H1 (cell line): ENCODE measurements around the gene GXYLT1.

ENCODE experiments used
- BACH1 ChIP-seq: IDR thresholded peaks from 2 replicates; pipeline ENCODE4 v1.6.1; 2012; ENCODE audit warnings: low read length, improper control_type of control experiment
- FOSL1 ChIP-seq: IDR thresholded peaks from 2 replicates; pipeline ENCODE4 v1.6.1; 2011; ENCODE audit warnings: mild to moderate bottlenecking, low read depth, low read length, moderate library complexity; ENCODE audit not compliant: insufficient read depth
- GABPA ChIP-seq: IDR thresholded peaks from 2 replicates; pipeline ENCODE4 v1.6.1; 2011; ENCODE audit warnings: mild to moderate bottlenecking, low read length, moderate library complexity, borderline replicate concordance; ENCODE audit not compliant: insufficient read depth
- POLR2A ChIP-seq, 2 experiments: IDR thresholded peaks; 1 replicate in 1 of 2; 2 replicates in 1 of 2; pipeline ENCODE4 v1.6.1; 2011; ENCODE audit warnings: low read depth in 2 of 2, low read length in 2 of 2, mild to moderate bottlenecking in 2 of 2; ENCODE audit errors: control extremely low read depth in 1 of 2
- POLR2AphosphoS5 ChIP-seq: IDR thresholded peaks from 2 replicates; pipeline ENCODE4 v1.6.1; 2011; ENCODE audit warnings: low read depth, low read length
- RAD21 ChIP-seq, 2 experiments: IDR thresholded peaks in 1 of 2; conservative IDR thresholded peaks in 1 of 2; 2 replicates each; pipeline ENCODE4 v1.6.1; 2011; ENCODE audit warnings: low read depth in 2 of 2, low read length in 2 of 2, improper control_type of control experiment in 1 of 2, inconsistent platforms in 1 of 2, mild to moderate bottlenecking in 1 of 2, moderate library complexity in 1 of 2
- SP1 ChIP-seq: IDR thresholded peaks from 2 replicates; pipeline ENCODE4 v1.6.1; 2011; ENCODE audit warnings: low read depth, low read length
- SP2 ChIP-seq: IDR thresholded peaks from 2 replicates; pipeline ENCODE4 v1.6.1; 2012; ENCODE audit warnings: mild to moderate bottlenecking, low read length, inconsistent platforms
- SRF ChIP-seq: IDR thresholded peaks from 2 replicates; pipeline ENCODE4 v1.6.1; 2011; ENCODE audit warnings: mild to moderate bottlenecking, low read depth, low read length, moderate library complexity
- TF ChIP-seq, protein P1 (sequence below), 3 experiments: IDR thresholded peaks; 1 replicate in 2 of 3; 2 replicates in 1 of 3; pipeline versions ENCODE4 v1.5.1 to v1.6.1; 2011; ENCODE audit warnings: low read length in 3 of 3, mild to moderate bottlenecking in 3 of 3, inconsistent platforms in 2 of 3, low read depth in 1 of 3, moderate library complexity in 1 of 3; ENCODE audit not compliant: insufficient read depth in 1 of 3; ENCODE audit errors: control extremely low read depth in 1 of 3
- TF ChIP-seq, protein P2 (sequence below): IDR thresholded peaks from 2 replicates; pipeline ENCODE4 v1.6.1; 2012; ENCODE audit warnings: inconsistent platforms

DNA sequence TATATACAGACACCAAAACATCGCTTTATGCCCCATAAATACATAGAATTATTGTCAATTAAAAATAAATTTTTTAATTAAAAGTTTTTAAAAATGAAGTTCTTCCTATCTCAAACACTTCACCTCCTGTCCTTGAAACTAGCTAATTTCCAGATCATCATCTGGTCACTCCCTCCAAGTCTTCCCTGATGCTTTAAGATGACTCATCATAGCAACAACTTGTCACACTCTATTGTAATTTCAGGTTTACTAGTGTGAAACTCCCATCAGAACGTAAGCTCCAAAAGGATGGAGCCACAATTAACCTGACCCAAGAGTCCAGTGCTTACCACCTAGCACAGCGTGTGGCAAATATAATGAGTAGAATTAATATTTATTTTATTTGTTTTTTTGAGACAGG lies 16.3 kb downstream of the GXYLT1 start:
- no peak for TF ChIP-seq BACH1
- no peak for TF ChIP-seq SP1
- no peak for TF ChIP-seq POLR2AphosphoS5
- no peak for TF ChIP-seq RAD21 (IDR thresholded peaks at IDR 0.05 in 1 of 2, conservative IDR thresholded peaks at IDR 0.05 in 1 of 2; ENCODE audit: low read depth in 2 of 2, low read length in 2 of 2)
- TF ChIP-seq SP2, result no peak
- TF ChIP-seq, protein P1, sequence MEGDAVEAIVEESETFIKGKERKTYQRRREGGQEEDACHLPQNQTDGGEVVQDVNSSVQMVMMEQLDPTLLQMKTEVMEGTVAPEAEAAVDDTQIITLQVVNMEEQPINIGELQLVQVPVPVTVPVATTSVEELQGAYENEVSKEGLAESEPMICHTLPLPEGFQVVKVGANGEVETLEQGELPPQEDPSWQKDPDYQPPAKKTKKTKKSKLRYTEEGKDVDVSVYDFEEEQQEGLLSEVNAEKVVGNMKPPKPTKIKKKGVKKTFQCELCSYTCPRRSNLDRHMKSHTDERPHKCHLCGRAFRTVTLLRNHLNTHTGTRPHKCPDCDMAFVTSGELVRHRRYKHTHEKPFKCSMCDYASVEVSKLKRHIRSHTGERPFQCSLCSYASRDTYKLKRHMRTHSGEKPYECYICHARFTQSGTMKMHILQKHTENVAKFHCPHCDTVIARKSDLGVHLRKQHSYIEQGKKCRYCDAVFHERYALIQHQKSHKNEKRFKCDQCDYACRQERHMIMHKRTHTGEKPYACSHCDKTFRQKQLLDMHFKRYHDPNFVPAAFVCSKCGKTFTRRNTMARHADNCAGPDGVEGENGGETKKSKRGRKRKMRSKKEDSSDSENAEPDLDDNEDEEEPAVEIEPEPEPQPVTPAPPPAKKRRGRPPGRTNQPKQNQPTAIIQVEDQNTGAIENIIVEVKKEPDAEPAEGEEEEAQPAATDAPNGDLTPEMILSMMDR (IDR thresholded peaks at IDR 0.05; ENCODE audit: control extremely low read depth in 1 of 3, insufficient read depth in 1 of 3, low read depth in 1 of 3, low read length in 3 of 3), result no peak
- TF ChIP-seq POLR2A (IDR thresholded peaks at IDR 0.05; ENCODE audit: control extremely low read depth in 1 of 2, low read depth in 2 of 2, low read length in 2 of 2), result no peak
- no peak for TF ChIP-seq FOSL1
- TF ChIP-seq GABPA, result no peak
- no peak for TF ChIP-seq SRF
- TF ChIP-seq, protein P2, sequence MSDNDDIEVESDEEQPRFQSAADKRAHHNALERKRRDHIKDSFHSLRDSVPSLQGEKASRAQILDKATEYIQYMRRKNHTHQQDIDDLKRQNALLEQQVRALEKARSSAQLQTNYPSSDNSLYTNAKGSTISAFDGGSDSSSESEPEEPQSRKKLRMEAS, result no peak
